Measurements from ENCODE around the gene FRRS1L. TPM values are rescaled to one million over a fixed set of nuclear protein-coding genes. Genes with fewer than 3 reads are reported as not detected.

The FRRS1L gene
- total RNA-seq, 1 donor from 2014 or later, result 7.2 TPM

- no peak for DNase-seq (ENCODE audit: extremely low spot score, unreplicated experiment)
- Mint-ChIP-seq H3K27ac (peak overlapping the region; percentile 11), H3K27me3 (no peaks in the 10 kb centered on the region), H3K4me3 (no peak overlapping the region), H3K36me3 (peaks cover 29% of the 10 kb centered on the region), H3K9me3 (no peaks in the 10 kb centered on the region), H3K4me1 (ENCODE audit: unreplicated experiment) (peaks cover 33% of the 10 kb centered on the region)
- TF ChIP-seq CTCF (conservative IDR thresholded peaks at IDR 0.05), result no peak
Measured at GRCh38 chr9:109101202-109101595, 65.8 kb downstream of the FRRS1L start.

GRCh38 chr9:109100543-109101201 is 66.4 kb downstream of the FRRS1L start:
- no peak for TF ChIP-seq CTCF (conservative IDR thresholded peaks at IDR 0.05)
- Mint-ChIP-seq H3K4me1 (ENCODE audit: unreplicated experiment) (peaks cover 33% of the 10 kb centered on the region), H3K27ac (peak overlapping the region; percentile 11)

GRCh38 chr9:109098960-109099308 is 68.1 kb downstream of the FRRS1L start:
- Mint-ChIP-seq H3K9me3 (no peaks in the 10 kb centered on the region), H3K27me3 (no peaks in the 10 kb centered on the region), H3K36me3 (peaks cover 31% of the 10 kb centered on the region), H3K27ac (peak overlapping the region; percentile 91), H3K4me1 (ENCODE audit: unreplicated experiment) (peaks cover 42% of the 10 kb centered on the region), H3K4me3 (peak overlapping the region; percentile 4)
- DNase-seq (ENCODE audit: extremely low spot score, unreplicated experiment), result no peak
- no peak for TF ChIP-seq CTCF (conservative IDR thresholded peaks at IDR 0.05)

More at GRCh38 chr9:109100543-109101201, 66.4 kb downstream of the FRRS1L start:
- Mint-ChIP-seq H3K36me3 (peaks cover 33% of the 10 kb centered on the region), H3K4me3 (no peak overlapping the region), H3K9me3 (no peaks in the 10 kb centered on the region), H3K27me3 (no peaks in the 10 kb centered on the region)
- DNase-seq (ENCODE audit: extremely low spot score, unreplicated experiment), result no peak

- DNase-seq (ENCODE audit: extremely low spot score, unreplicated experiment), result no peak
- Mint-ChIP-seq H3K9me3 (no peaks in the 10 kb centered on the region), H3K27ac (peak overlapping the region; percentile 91), H3K4me3 (peak overlapping the region; percentile 9), H3K4me1 (ENCODE audit: unreplicated experiment) (peaks cover 42% of the 10 kb centered on the region), H3K27me3 (no peaks in the 10 kb centered on the region), H3K36me3 (peaks cover 28% of the 10 kb centered on the region)
- TF ChIP-seq CTCF (conservative IDR thresholded peaks at IDR 0.05), result peak; percentile 53
Measured at GRCh38 chr9:109098171-109098959, 68.7 kb downstream of the FRRS1L start.

GRCh38 chr9:109097146-109097545 is 69.9 kb downstream of the FRRS1L start:
- TF ChIP-seq CTCF (conservative IDR thresholded peaks at IDR 0.05), result no peak
- no peaks in the 10 kb centered on the region for H3K27me3 Mint-ChIP-seq
- H3K27ac Mint-ChIP-seq, result peak overlapping the region; percentile 52
- peaks cover 28% of the 10 kb centered on the region for H3K36me3 Mint-ChIP-seq
- DNase-seq (ENCODE audit: extremely low spot score, unreplicated experiment), result no peak
- peaks cover 37% of the 10 kb centered on the region for H3K4me1 Mint-ChIP-seq (ENCODE audit: unreplicated experiment)
- no peaks in the 10 kb centered on the region for H3K9me3 Mint-ChIP-seq
- H3K4me3 Mint-ChIP-seq, result peak overlapping the region; percentile 10
